Stimulated activated CD4-positive, alpha-beta T cell treated with anti-CD3 and anti-CD28 coated beads, Interleukin-4, amount 100 ng/mL, for 48 hours (primary cell): Measurements from ENCODE around the gene CRMP1.
"Not testable (repeated sequence)": the region's sequence is repeated elsewhere in the genome, so short reads cannot be mapped to it uniquely, and the experiment has no call there.

Experiments used
- DNase-seq, 2 donors: peaks; one replicate each; pipeline ENCODE4 v3.0.0-alpha.2; 2020; ENCODE audit warnings: low read depth in 2 of 2

The CRMP1 gene

DNA sequence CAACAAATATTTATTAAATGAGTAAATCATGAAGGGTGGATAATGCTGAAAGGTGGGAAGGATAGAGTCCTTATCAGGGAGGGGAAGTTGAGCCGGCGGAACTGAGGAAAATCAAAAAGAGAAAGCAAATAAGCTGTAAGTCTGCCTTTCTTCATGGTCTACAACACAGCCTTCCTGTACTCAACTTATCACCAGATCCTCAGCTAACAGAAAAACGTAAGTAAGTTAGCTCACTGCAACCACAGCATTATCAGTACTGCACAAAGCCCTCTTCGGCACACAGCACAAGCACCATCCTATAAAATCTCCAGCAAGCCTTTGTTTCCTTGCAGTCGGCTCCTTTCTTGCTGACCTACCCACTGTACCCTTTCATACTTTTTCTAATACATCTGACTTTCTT, 70.3 kb downstream of the CRMP1 start:
- no peak for DNase-seq

- peak in 1 of 2 donors; percentile 7 for DNase-seq
Observed at GRCh38 chr4:5821665-5822358, 71.1 kb downstream of the CRMP1 start.

DNA sequence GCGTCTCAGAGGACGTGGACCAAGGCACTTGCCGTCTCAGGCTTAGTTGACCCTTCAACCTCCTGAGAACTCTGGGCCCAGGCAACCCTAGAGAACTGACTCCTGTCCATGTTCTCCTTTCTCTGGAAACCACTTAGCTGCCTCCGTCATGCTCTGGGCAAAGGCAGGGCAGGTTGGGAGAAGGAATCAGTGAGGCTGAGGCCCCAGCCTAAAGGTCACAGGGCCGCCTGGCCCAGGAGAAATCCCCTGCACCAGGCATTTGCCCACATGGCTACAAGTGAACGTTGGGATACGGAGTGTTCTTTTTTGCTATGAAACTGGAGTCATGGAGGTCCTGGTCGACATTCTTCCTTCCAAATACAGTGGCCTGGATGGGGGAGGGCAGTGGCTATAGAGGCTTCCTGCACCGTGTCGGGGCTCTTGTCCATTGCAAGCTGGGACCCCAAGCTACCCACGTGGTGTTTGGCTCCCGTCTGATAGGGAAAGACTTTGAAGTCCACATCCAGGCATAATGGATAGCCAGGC, 76.0 kb downstream of the CRMP1 start:
- no peak for DNase-seq

DNA sequence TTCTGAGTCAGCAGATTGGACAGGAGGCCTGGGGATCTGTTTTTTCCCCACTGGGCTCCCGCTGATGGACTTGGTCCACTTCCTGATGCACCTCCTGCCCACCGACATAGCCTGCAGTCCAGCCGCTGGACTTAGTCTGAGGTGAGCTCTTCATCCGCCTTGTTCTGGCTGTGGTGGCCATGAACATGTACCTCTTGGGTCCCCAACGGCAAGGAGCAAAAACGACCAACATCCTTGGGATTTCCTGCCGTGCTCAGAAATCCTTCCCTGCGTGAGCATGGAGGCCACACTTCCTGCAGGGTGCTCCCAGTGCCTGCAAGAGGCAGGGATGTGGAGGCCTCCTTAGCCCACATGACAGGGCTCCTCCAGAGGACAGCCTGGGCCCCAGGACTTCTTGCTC, 76.8 kb downstream of the CRMP1 start:
- no peak for DNase-seq

DNA sequence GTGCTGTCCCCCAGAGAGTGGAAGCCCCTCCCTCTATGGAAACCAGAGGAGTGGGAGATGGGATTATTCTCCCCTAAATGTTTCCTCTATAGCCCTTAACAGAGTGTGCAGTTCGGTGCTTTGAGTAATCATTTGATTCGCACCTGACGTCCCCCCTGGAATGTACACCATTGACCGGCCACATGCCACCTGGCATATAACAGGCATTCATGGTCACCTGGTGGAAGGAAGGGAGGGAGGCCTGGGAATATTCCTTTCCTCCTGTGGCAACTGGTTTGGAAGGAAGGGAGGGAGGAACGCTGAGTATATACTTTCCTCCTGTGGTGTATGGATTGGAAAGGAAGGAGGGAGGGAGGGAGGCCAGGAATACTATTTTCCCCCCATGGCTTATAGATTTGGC, 77.2 kb downstream of the CRMP1 start:
- DNase-seq, result no peak

DNA sequence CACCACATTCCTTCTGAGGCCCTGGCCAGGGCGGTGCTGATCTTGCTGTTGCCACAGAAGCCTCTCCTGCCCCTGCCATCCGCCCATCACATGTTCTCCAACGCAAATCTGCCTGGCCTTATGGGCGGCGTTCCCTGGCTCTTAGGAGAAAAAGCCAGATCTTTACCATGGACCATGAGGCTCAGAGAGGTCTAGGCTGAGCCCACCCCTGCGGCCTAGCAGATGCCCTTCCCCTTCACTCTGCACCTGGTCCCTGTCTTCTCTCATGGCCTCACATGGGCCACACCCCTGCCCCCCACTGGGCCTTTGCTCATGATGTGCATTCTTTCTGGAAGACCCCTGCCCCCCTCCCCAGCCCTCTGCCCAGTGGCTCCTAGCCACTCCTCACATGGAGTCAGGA, 78.5 kb downstream of the CRMP1 start:
- no peak for DNase-seq

DNA sequence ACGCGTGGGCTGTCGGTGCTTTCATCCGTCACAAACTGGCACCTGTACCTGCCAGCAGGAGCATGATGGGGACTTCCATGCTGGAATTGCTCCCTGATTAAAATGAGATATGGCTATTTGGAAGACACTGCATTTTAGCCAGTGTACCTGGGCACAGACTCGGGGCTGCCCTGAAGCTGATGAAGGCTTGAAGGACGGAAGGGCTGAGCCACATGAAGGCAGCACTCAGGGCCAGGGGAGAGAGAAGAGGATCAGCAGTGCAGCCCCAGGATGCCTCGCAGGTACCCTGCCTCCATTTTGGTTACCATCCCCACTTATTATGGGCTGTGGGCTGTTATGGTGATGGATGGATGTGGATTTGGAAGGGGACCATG, 79.0 kb downstream of the CRMP1 start:
- DNase-seq, result no peak

DNA sequence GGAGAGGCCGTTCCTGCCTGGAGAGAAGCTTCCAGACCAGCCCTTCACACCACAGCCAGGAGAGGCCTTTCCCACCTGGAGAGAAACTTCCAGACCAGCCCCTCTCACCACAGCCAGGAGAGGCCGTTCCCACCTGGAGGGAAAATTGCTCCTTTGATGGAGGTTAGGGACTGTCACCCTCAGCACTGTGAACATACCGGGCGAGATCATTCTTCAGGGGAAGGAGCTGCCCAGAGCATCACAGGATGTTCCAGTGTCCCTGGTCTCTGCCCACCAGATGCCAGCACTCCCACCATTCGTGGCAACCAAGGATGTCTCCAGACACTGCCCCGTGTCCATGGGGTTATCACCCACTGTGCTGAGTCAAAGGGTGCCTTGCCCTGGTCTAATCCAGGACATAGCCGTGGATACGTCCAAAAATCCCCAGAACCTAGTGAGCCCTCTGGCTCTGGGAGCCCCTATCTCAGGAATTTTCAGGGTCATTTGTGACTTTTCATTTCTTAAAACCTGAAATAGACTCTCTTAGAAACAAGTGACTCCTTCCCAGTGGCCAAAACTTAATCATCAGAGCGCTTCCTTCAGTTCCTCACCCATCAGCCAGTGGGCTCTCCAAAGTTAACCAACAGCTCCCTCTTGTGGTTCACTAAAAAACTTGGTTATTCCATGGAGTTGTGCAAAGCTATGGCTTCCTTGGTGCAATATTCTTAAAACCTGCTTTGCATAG, 80.2 kb downstream of the CRMP1 start:
- DNase-seq, result no peak

DNA sequence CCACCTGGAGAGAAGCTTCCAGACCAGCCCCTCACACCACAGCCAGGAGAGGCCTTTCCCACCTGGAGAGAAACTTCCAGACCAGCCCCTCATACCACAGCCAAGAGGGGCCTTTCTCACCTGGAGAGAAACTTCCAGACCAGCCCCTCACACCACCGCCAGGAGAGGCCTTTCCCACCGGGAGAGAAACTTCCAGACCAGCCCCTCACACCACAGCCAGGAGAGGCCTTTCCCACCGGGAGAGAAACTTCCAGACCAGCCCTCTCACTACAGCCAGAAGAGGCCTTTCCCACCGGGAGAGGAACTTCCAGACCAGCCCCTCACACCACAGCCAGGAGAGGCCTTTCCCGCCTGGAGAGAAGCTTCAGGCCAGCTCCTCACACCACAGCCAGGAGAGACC, 80.8 kb downstream of the CRMP1 start:
- not testable (repeated sequence) for DNase-seq

GRCh38 chr4:5810770-5811430, 82.0 kb downstream of the CRMP1 start:
- DNase-seq, result no peak

DNA sequence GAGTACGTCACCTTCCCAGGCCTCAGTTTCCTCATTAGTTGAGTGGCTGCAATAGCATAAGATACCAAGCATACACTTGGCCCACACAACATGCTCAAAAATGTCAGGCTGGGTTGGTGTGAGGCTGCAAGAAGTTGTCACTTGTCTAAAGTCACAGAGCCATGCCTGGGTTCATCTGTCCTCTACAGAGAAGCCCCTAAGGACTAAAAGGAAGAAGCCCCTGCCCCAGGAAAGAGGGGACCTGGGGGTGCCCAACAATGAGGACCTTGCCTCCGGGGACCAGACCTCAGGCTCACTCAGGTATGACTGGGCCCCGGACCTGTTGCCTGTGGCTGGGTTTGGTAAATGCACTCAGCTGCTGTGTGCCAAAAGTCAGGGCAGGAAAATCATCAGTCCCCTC, 82.7 kb downstream of the CRMP1 start:
- DNase-seq, result no peak

GRCh38 chr4:5809216-5809776, 83.6 kb downstream of the CRMP1 start:
- no peak for DNase-seq

DNA sequence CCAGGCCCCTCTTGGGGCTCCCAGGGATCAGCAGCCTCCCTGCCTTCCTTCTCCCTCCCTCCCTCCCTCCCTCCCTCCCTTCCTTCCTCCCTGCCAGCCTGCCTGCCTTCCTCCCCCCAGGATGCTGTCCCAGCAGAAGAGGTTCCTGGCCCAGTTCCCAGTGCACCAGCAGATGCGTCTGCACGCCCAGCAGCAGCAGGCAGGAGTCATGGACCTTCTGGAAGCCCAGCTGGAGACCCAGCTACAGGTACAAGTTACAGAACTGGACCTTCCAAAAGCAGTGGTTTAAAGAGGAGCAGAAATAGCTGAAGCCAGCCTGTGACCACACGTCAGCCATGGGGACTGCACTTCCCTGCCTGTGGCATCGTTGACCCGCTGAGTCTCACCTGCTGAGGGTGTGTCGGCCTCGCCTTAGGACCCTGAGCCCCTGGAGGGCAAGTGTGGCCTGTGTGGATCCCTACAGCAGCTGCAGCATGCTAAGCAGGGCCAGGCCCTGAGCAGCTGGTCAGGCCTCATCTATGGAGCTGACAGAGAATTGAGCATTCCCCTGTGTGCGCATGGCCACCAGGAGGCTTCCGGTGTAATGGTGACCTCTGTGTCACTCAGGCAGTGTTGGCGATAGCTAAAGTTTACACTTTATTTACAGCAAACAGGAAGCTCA, 84.7 kb downstream of the CRMP1 start:
- DNase-seq, result no peak

GRCh38 chr4:5805270-5805669, 87.6 kb downstream of the CRMP1 start:
- no peak for DNase-seq

DNA sequence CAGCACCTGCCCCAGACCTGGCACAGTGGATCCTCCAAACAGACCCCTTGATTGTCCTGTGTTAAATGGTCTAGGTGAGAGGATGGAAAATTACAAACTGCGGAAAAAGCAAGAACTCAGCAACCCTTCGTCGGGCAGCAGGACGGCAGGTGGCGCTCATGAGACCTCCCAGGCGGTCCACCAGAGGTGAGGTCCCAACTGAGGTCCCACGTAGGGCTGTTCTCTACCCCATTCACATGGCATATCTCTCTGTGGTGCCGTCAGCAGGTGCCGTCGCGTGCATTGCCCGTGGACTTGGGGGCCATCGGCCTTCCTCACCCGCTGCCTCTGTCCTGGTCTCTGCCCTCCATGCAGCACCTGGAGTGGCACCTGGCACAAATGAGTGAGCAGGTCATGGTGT, 88.2 kb downstream of the CRMP1 start:
- no peak for DNase-seq

DNA sequence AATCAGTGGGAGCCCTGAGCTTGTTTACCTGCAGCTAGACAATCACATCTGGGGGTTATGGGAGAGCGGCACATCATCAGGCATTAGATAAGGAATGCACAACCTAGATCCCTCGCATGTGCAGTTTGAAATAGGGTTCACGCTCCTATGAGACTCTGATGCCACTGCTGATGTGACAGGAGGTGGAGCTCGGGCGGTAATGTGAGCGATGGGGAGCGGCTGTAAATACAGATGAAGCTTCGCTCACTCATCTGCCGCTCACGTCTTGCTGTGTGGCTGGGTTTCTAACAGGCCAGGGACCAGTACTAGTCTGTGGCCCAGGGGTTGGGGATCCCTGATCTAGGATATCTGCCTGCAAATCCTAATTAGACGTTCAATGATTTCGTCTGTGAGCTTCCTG, 90.3 kb downstream of the CRMP1 start:
- no peak for DNase-seq

DNA sequence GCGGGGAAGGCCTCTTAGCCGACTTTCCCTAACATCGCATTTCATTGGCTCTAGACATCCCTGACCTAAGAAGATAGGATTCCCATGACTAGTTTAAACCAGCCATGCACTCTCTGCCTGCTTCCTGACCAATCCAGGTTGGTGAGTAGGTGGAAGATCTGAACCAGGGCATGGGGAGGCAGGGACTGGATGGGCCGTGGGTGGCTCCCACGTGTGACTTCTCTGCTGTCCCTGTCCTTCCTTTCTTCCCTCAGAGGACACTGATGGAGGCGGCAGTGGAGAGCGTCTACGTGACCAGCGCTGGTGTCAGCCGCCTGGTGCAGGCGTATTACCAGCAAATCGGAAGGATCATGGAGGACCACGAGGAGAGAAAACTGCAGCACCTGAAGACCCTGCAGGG, 91.2 kb downstream of the CRMP1 start:
- DNase-seq, result no peak

DNA sequence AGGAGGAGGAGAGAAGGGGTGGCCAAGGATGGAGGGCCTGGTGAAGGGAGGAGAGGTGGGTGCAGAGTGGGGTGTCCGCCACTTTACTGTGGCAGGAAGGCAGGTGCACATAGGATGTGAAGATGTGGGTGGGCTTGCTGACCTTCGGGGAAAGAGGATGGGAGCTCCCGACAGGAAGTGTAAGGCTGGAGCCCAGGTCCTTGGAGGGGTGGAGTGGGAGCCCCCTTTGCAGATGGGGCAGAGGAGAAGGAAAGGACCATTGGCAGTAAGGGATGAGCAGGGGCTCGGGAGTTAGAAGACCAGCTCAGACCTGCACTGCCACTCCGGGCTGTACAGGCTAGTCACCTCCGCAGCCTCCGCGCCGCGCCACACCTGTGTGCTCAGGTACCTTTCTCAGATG, 92.4 kb downstream of the CRMP1 start:
- no peak for DNase-seq

DNA sequence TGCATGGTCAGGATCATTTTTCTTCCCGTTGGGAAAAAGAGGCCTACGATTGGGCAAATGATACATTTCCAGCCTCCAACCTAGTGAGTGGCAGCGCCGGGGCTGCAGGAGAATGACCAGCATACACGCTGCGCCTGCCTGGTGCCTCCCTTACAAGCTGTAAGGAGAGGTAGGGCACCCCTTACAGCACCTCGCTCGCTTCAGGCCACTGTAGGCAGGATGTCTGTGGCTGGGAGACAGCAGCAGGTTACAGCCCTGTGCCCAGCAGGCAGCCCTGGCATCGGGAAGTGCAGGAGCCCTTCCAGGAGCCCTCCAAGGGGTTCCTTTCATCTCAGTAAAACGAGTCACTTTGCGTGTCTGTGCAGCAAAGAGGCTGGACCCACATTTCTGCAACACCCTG, 93.5 kb downstream of the CRMP1 start:
- no peak for DNase-seq

DNA sequence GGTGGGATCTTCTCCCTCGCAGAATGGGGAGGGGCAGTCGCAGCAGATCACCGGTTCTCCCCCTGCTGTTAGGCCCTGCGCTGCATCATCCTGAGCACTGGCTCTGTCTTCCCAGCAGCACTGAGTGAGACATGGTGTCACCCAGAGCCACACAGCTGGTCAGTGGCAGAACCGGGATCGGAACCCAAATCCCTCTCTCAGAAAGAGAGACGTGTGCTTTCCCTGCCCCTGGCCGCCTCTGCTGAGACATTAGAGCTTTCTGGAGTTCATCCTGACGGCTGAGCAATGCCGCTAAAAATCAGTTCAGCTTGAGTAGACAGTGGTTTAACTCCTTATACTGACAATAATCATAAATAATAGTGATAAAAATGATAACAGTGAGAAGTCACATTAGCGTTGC, 93.9 kb downstream of the CRMP1 start:
- DNase-seq, result no peak

DNA sequence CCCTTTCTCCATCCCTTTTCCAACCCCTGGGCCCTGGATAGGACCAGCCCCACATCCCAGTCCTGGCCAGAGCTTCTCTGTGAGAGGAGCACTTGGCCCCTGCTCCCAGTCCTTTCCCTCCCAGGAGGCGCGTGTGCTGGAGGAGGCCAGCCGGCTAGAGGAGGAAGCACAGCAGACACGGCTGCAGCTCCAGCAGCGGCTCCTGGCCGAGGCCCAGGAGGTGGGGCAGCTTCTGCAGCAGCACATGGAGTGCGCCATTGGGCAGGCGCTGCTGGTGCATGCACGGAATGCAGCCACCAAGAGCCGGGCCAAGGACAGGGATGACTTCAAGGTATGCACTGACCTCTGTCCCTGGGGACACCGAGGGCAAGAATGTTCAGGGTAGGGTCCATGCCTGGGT, 94.4 kb downstream of the CRMP1 start:
- DNase-seq, result no peak

GRCh38 chr4:5797866-5798265, 95.0 kb downstream of the CRMP1 start:
- DNase-seq, result no peak
